GM12878 (cell line): ENCODE data around the gene EEF1A1. TPM values are rescaled to one million over a fixed set of nuclear protein-coding genes. Genes with fewer than 3 reads are reported as not detected.

Experiments used
- CHD2 ChIP-seq: IDR thresholded peaks from 2 replicates; pipeline ENCODE4 v1.6.1; 2011; ENCODE audit warnings: low read depth, low read length, improper control_type of control experiment, borderline replicate concordance
- LARP7 ChIP-seq: fragments of 450-650 bp; IDR thresholded peaks from 2 replicates; pipeline ENCODE4 v1.6.1; 2017; ENCODE audit warnings: mild to moderate bottlenecking
- MTA3 ChIP-seq: IDR thresholded peaks from 2 replicates; pipeline ENCODE4 v1.6.1; 2012; ENCODE audit warnings: low read length, inconsistent platforms, borderline replicate concordance
- POLR2A ChIP-seq: IDR thresholded peaks from 2 replicates; pipeline ENCODE4 v1.6.1; 2011; ENCODE audit warnings: low read depth, mild to moderate bottlenecking, low read length
- SREBF2 ChIP-seq: IDR thresholded peaks from 2 replicates; pipeline ENCODE4 v1.6.1; 2012; ENCODE audit warnings: mild to moderate bottlenecking, low read length
- ZBTB11 ChIP-seq: fragments of 450-650 bp; formaldehyde crosslinking; IDR thresholded peaks from 2 replicates; pipeline ENCODE4 v1.5.0; 2022; ENCODE audit warnings: mild to moderate bottlenecking, missing genetic modification characterization
- polyA plus RNA-seq, 11 experiments: library from polyadenylated mRNA; depleted of rRNA in 4 of 11; unstranded in 6 of 11; stranded (reverse) in 5 of 11; fragments of >200 nt; fragmentation: Nextera tagmentation in 4 of 11; fragmentation: Illumina TruSeq in 1 of 11; extraction: Ambion mirVana in 4 of 11; extraction: Trizol in 1 of 11; gene quantifications; 1 replicate in 1 of 11; 2 replicates in 10 of 11; pipeline versions ENCODE4 v1.2.1 to v1.2.3, GENCODE V29; 2011 to 2016; ENCODE audit warnings: inconsistent platforms in 2 of 11, missing spikeins in 2 of 11, low read depth in 1 of 11
- total RNA-seq, 4 experiments: library from RNA; depleted of rRNA in 3 of 4; stranded (reverse); fragments of >200 nt in 3 of 4; fragmentation: Illumina TruSeq in 1 of 4; extraction: Trizol in 1 of 4; gene quantifications; 2 replicates each; pipeline versions ENCODE4 v1.2.1 to v1.2.3, GENCODE V29; 2013 to 2021
- TF ChIP-seq, protein P1 (sequence below): fragments of 450-650 bp; formaldehyde crosslinking; IDR thresholded peaks from 2 replicates; pipeline ENCODE4 v1.4.0; 2020; ENCODE audit warnings: mild to moderate bottlenecking, moderate library complexity

The EEF1A1 gene
- total and polyA plus RNA-seq, 10 of the 15 experiments (the other 5 are each of a cell fraction or from before 2014, with no cell fraction given), result 4,214 to 18,090 (median 14,132) TPM

GRCh38 chr6:73520688-73521350 lies at the start of gene EEF1A1 (continued):
- TF ChIP-seq ZBTB11 (CRISPR knock-in tag) (no peak), POLR2A (peak; percentile 88), LARP7 (peak; percentile 89), CHD2 (peak; percentile 93), SREBF2 (no peak), MTA3 (peak; percentile 58; the same call in 1 of the 2 replicates)
- TF ChIP-seq, protein P1, sequence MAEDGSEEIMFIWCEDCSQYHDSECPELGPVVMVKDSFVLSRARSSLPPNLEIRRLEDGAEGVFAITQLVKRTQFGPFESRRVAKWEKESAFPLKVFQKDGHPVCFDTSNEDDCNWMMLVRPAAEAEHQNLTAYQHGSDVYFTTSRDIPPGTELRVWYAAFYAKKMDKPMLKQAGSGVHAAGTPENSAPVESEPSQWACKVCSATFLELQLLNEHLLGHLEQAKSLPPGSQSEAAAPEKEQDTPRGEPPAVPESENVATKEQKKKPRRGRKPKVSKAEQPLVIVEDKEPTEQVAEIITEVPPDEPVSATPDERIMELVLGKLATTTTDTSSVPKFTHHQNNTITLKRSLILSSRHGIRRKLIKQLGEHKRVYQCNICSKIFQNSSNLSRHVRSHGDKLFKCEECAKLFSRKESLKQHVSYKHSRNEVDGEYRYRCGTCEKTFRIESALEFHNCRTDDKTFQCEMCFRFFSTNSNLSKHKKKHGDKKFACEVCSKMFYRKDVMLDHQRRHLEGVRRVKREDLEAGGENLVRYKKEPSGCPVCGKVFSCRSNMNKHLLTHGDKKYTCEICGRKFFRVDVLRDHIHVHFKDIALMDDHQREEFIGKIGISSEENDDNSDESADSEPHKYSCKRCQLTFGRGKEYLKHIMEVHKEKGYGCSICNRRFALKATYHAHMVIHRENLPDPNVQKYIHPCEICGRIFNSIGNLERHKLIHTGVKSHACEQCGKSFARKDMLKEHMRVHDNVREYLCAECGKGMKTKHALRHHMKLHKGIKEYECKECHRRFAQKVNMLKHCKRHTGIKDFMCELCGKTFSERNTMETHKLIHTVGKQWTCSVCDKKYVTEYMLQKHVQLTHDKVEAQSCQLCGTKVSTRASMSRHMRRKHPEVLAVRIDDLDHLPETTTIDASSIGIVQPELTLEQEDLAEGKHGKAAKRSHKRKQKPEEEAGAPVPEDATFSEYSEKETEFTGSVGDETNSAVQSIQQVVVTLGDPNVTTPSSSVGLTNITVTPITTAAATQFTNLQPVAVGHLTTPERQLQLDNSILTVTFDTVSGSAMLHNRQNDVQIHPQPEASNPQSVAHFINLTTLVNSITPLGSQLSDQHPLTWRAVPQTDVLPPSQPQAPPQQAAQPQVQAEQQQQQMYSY (CRISPR knock-in tag), result peak; percentile 49; the same call in 1 of the 2 replicates
